Fibroblast of skin of back (primary cell): ENCODE data around the gene GRID1.

ENCODE experiments used
- DNase-seq: peaks from one replicate; pipeline ENCODE4 v3.0.0-alpha.2; 2013

Gene GRID1

GRCh38 chr10:86265236-86265894, 101.2 kb downstream of the GRID1 start:
- no peak for DNase-seq

DNA sequence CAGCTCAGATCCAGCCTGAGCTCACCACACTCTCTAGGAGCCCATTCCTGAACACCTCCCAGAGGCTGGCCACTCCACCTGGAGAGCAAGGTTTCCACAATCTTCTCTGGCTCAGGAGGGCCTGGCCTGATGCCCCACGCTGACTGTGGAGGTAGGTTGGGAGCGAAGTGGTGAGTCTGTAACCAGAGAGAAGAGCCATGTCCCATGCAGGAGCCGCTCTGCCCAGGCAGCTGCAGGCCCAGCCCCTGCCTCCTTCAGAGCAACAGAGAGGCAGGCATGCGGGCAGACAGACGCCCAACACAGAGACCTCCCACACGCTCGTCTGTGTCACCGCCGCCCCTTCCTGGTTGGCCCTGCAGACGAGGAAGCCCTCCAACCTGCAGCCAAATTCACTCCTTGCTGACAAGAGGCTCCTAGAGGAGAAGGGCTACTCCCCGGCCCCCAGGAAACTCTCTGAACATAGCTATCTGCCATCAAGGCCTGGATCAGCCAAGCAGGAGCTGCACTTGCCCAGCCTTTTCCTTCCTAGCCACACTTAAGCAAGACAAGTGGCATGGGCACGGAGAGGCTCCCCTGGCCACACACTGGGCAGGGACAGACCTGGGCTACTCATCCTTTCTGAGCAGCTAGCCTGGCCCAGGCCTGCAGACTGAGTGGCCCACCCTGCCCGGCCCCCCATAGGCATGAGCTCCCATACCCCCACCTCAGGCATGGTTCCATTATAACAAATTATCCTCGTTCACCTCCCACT, 101.9 kb downstream of the GRID1 start:
- no peak for DNase-seq

DNA sequence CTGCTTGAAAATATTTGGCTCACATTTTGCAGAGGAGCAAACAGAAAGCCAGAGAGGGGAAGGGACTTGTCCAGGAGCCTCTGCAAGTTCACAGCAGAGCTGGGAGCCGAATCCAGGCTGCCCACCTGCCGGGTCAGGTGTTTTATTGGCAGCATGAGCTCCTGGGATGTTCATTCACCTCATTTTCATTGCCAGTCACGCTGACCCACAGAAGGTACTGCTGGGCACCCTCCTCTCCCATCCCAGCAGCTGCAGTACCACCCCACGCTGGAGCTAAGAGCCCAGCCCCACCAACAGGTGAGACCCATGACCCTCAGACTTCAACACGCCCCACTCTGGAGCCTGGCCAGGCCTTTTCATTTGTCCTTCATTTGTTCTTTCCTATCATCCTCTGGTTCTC, 102.7 kb downstream of the GRID1 start:
- no peak for DNase-seq

DNA sequence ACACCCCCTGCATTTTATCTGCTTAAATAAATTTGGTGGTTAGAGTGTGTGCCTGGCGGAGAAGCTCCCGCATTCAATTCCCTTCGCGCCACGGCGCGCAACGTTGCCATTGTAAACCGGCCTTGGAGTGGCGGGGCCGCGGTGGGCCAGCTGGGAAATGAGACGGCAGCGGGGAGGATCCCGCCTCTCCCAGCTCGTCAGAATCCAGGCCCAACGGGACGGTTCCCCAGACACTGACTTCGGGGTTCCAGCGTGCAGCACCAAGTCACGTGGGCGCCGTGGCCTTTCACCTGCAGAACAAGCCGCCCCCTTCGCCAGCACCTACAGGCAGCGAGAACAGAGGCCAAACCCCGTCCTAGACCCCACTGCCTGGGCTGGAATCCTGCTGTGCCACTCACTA, 103.4 kb downstream of the GRID1 start:
- no peak for DNase-seq

DNA sequence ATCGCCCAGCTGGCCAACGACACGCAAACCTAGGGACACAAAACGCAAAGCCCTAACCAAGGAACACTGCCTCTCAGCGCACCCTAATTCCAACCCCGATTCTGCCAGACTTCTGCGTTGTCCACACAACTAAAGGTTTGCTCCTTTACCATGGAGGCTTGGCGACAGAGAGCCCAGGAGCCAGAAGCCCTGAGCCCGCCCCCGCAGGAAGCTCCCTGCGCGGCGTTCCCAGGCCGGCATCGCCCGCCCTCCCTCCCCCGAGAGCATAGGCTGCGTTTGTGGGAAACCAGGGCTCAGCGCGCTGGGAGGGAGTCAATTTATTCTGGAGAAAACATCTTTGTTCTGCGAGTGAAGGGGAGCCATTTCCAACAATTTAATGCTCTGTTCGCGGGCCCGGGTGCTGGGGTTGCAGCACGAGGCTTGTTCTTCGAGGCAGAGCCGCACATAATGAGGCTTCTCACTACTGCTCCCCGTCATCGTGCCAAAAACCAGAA, 103.9 kb downstream of the GRID1 start:
- no peak for DNase-seq

- DNase-seq = no peak
Observed at GRCh38 chr10:86261941-86262687, 104.5 kb downstream of the GRID1 start.

DNA sequence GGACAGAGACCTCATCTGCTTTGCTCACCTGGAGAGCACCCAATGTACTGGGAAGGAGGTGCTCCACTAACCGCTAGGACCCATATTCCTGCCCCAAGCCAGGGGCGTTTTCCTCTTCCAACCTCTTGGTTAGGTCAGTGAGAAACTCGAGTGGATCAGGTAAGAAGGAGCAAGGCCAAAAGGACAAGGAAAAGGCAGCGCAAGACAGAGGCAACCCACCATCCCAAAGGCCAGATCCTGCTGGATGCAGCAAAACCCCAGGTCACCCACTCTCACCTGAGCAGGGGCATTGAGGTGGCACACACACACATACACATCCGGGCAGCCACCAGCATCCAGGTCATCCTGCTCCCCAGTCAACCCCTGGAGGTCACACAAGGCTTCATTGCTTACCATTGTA, 105.1 kb downstream of the GRID1 start:
- no peak for DNase-seq

- DNase-seq = no peak
Observed at GRCh38 chr10:86260564-86260963, 106.0 kb downstream of the GRID1 start.

- no peak for DNase-seq
Observed at GRCh38 chr10:86259901-86260562, 106.6 kb downstream of the GRID1 start.

- DNase-seq = no peak
Observed at GRCh38 chr10:86258941-86259340, 107.7 kb downstream of the GRID1 start.

GRCh38 chr10:86258499-86258898, 108.1 kb downstream of the GRID1 start:
- DNase-seq = peak; percentile 4

DNA sequence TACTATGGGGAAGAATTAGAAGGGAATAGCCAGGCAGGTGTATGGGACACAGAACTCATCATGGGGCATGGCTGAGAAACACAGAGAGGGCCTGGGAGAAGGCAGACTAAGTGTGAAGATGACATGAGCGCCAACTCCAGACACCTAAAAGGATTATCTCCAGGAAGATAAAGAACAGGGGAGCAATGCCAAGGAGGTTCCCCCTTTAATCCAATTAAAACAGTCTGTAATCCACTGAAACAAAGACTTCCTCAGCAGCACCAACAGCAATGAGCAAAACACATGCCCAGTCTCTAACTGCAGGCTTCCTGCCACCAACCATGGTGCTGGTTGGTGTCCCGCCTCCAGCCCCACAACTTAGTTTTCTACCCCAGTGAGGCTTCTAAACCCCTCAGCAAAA, 108.9 kb downstream of the GRID1 start:
- no peak for DNase-seq

- DNase-seq = no peak
Observed at GRCh38 chr10:86256690-86257315, 109.8 kb downstream of the GRID1 start.

GRCh38 chr10:86255405-86256251, 111.0 kb downstream of the GRID1 start:
- DNase-seq = no peak

GRCh38 chr10:86254526-86255174, 111.9 kb downstream of the GRID1 start:
- DNase-seq = no peak

- no peak for DNase-seq
Observed at GRCh38 chr10:86254081-86254480, 112.5 kb downstream of the GRID1 start.

DNA sequence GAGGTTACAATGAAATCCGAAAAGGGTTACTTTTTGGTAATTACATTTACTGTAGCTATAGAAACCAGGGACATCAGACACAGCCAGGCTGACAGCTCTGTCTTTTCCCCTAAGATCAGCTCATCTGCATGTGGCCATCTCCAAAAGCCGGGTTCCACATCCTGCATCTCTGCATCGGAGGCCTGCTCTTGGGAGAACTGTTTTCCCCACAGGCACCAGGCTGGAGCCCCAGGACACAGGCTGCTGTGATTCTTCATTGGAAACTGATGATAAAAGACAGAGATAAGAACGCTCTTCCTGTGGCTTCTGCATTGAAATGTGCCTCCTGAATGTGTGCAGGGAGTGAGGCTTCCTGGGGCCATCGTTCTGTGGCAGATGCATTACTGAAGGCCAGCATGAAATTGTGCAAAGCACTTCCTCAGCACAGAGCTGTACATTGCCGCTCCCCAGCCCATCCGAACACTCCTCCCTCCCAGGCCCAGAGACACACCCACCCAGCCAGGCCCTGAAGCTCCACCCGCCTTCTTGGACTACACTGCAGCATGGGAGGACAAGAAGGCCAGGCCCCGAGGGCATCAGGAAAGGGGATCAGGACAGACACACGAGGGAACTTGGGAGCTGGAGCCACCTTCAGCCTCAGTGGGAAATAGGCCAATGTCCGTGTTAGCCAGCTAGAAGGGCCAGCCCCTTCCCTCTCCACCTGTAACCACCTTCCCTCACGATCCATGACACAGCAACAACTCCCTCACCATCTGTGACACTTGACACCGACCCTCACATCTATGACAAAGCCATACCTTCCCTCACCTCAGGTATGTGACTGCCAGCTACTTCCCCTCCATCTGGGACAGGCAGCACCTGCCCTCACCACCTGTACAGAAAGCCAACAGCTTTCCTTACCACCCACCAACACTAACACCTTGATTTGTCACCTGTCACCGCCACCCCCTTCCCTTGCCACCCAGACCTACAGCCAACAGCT, 113.2 kb downstream of the GRID1 start:
- no peak for DNase-seq

DNA sequence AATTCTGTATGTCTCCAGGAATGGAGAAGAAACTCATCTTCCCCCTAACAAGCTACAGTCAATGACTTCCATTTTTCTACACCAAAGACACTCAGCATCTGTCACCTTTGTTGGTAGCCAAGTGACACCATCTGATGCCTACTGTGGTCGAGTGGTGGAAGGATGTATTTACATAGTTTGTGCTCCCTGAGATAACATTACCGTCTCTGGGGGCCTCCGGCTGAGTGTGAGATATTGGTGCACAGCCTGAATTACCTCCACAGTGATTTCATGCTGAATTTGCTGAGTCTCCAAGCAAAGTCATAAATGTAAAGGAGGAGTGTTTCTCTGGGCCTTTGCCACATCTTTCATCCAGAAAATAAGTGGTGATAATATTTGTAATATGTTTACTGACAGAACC, 114.0 kb downstream of the GRID1 start:
- no peak for DNase-seq

- DNase-seq = no peak
Observed at GRCh38 chr10:86252079-86252478, 114.5 kb downstream of the GRID1 start.

- DNase-seq = no peak
Observed at GRCh38 chr10:86251426-86251825, 115.2 kb downstream of the GRID1 start.
